Stimulated activated naive CD4-positive, alpha-beta T cell treated with Interleukin-2 at 50 U/mL for 16 hours (primary cell): ENCODE data around the gene SYNPR.

Experiments used
- DNase-seq: peaks from one replicate; lab custom pipeline; 2025; lab: John Stamatoyannopoulos, UW

SYNPR gene

GRCh38 chr3:63385629-63386028 is 107.5 kb downstream of the SYNPR start:
- DNase-seq: no peak

- DNase-seq: no peak
Measured at GRCh38 chr3:63386568-63386967, 108.5 kb downstream of the SYNPR start.

- DNase-seq: no peak
Measured at GRCh38 chr3:63387568-63387967, 109.5 kb downstream of the SYNPR start.

GRCh38 chr3:63390710-63391230 is 112.7 kb downstream of the SYNPR start:
- no peak for DNase-seq

GRCh38 chr3:63395960-63396359 is 117.9 kb downstream of the SYNPR start:
- DNase-seq: no peak

- no peak for DNase-seq
Measured at GRCh38 chr3:63400246-63400860, 122.2 kb downstream of the SYNPR start.

- DNase-seq: no peak
Measured at GRCh38 chr3:63405882-63406281, 127.8 kb downstream of the SYNPR start.

GRCh38 chr3:63413523-63413922 is 135.4 kb downstream of the SYNPR start:
- DNase-seq: no peak

- DNase-seq: no peak
Measured at GRCh38 chr3:63414607-63415006, 136.5 kb downstream of the SYNPR start.

GRCh38 chr3:63429905-63430304 is 151.8 kb downstream of the SYNPR start:
- no peak for DNase-seq

- no peak for DNase-seq
Measured at GRCh38 chr3:63430875-63431274, 152.8 kb downstream of the SYNPR start.

- no peak for DNase-seq
Measured at GRCh38 chr3:63437858-63438257, 159.8 kb downstream of the SYNPR start.

- no peak for DNase-seq
Measured at GRCh38 chr3:63438826-63439371, 160.8 kb downstream of the SYNPR start.

GRCh38 chr3:63441262-63441661 is 163.2 kb downstream of the SYNPR start:
- DNase-seq: no peak

GRCh38 chr3:63442918-63443317 is 164.8 kb downstream of the SYNPR start:
- no peak for DNase-seq

- no peak for DNase-seq
Measured at GRCh38 chr3:63450023-63450422, 171.9 kb downstream of the SYNPR start.

- no peak for DNase-seq
Measured at GRCh38 chr3:63450634-63451363, 172.7 kb downstream of the SYNPR start.

- DNase-seq: no peak
Measured at GRCh38 chr3:63456901-63457300, 178.8 kb downstream of the SYNPR start.

GRCh38 chr3:63458405-63458804 is 180.3 kb downstream of the SYNPR start:
- no peak for DNase-seq

GRCh38 chr3:63462732-63463131 is 184.6 kb downstream of the SYNPR start:
- no peak for DNase-seq

- DNase-seq: no peak
Measured at GRCh38 chr3:63467392-63467791, 189.3 kb downstream of the SYNPR start.

- DNase-seq: no peak
Measured at GRCh38 chr3:63470745-63471144, 192.6 kb downstream of the SYNPR start.

- DNase-seq: no peak
Measured at GRCh38 chr3:63471781-63472180, 193.7 kb downstream of the SYNPR start.
